ENCODE data around the gene PDPN.

Gene PDPN

DNA sequence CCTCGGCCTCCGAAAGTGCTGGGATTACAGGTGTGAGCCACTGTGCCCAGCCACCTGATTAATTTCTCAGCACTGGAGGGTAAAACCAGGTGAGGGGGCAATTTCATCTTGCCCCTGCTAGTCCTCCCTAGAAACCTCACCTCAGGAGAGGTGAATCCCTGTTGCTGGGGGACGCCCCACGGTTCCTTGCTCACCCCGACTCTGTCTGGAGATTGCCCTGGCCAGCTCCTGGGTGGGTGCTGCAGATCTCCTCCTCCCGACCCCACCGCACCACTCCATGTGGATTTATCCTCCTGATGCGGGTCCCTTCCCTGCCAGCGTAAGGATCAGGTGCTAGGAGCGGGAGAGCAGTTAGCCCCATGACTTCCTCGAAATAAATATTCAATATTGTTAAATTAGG lies 34.9 kb downstream of the PDPN start:
- Histone ChIP-seq H3K36me3 (ENCODE audit: control insufficient read depth in 2 of 2, insufficient read depth in 1 of 2, low read length in 2 of 2) (peaks cover 10 to 42% of the 10 kb centered on the region in 2 experiments; a peak in 2 of 3 replicates), H3K4me3 (ENCODE audit: low read depth, low read length) (no peak overlapping the region), H3K27ac (ENCODE audit: extremely low read depth, low read depth, low read length) (no peak overlapping the region), H3K9me3 (ENCODE audit: control insufficient read depth, insufficient read depth, low read depth, low read length) (no peaks in the 10 kb centered on the region), H3K4me1 (ENCODE audit: control insufficient read depth, insufficient read depth, low read length) (no peaks in the 10 kb centered on the region)
- TF ChIP-seq, protein P1, sequence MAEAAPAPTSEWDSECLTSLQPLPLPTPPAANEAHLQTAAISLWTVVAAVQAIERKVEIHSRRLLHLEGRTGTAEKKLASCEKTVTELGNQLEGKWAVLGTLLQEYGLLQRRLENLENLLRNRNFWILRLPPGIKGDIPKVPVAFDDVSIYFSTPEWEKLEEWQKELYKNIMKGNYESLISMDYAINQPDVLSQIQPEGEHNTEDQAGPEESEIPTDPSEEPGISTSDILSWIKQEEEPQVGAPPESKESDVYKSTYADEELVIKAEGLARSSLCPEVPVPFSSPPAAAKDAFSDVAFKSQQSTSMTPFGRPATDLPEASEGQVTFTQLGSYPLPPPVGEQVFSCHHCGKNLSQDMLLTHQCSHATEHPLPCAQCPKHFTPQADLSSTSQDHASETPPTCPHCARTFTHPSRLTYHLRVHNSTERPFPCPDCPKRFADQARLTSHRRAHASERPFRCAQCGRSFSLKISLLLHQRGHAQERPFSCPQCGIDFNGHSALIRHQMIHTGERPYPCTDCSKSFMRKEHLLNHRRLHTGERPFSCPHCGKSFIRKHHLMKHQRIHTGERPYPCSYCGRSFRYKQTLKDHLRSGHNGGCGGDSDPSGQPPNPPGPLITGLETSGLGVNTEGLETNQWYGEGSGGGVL (tag by site-specific recombination; IDR thresholded peaks at IDR 0.05) = no peak
- TF ChIP-seq, protein P2, sequence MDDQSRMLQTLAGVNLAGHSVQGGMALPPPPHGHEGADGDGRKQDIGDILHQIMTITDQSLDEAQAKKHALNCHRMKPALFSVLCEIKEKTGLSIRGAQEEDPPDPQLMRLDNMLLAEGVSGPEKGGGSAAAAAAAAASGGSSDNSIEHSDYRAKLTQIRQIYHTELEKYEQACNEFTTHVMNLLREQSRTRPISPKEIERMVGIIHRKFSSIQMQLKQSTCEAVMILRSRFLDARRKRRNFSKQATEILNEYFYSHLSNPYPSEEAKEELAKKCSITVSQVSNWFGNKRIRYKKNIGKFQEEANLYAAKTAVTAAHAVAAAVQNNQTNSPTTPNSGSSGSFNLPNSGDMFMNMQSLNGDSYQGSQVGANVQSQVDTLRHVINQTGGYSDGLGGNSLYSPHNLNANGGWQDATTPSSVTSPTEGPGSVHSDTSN (CRISPR knock-in tag; IDR thresholded peaks at IDR 0.05) = no peak
- TF ChIP-seq KLF7 (tag by site-specific recombination; IDR thresholded peaks at IDR 0.05; ENCODE audit: borderline replicate concordance) (no peak), ZNF677 (tag by site-specific recombination; IDR thresholded peaks at IDR 0.05) (no peak), SALL2 (tag by site-specific recombination; IDR thresholded peaks at IDR 0.05; ENCODE audit: borderline replicate concordance) (no peak), SP3 (tag by site-specific recombination; IDR thresholded peaks at IDR 0.05) (no peak), ZNF670 (tag by site-specific recombination; IDR thresholded peaks at IDR 0.05; ENCODE audit: low read depth) (no peak), OSR2 (tag by site-specific recombination; IDR thresholded peaks at IDR 0.05) (no peak), ZNF138 (tag by site-specific recombination; IDR thresholded peaks at IDR 0.05; ENCODE audit: borderline replicate concordance) (no peak)
- CTCF ChIA-PET = interaction anchor here (0.8 kb wide), 1 partner anchor 348 kb away, joined by 3 read pairs; no protein-coding TSS in a partner anchor
- POLR2A ChIA-PET = no interaction called here

DNA sequence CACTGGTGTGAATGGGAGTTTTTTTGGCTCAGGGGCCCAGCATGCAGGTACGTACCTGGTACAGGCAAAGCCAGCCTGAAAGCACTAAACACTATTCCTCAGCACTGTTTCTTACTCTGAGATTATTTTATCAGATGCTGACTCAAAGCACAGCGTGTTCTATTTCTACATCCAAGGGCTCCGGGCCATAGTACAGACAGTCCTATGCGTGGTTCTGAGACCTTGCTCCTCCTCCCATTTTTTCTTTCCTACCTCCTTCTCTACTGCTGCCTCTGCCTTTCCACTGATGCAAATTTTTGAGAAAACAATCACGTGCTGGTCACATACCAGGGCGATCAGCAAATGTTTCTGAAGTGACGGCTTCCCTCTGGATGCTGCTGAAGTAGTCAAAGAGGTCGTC lies 36.3 kb downstream of the PDPN start:
- CTCF ChIA-PET = interaction anchor here (0.6 kb wide), 1 partner anchor 209 kb away, joined by 3 read pairs; no protein-coding TSS in a partner anchor
- Histone ChIP-seq H3K4me3 (ENCODE audit: low read depth, low read length) (no peak overlapping the region), H3K36me3 (ENCODE audit: control insufficient read depth in 2 of 2, insufficient read depth in 1 of 2, low read length in 2 of 2) (peaks cover 4 to 30% of the 10 kb centered on the region in 2 experiments; a peak in 2 of 3 replicates), H3K27ac (ENCODE audit: extremely low read depth, low read depth, low read length) (no peak overlapping the region), H3K9me3 (ENCODE audit: control insufficient read depth, insufficient read depth, low read depth, low read length) (no peaks in the 10 kb centered on the region), H3K4me1 (ENCODE audit: control insufficient read depth, insufficient read depth, low read length) (no peaks in the 10 kb centered on the region)
- POLR2A ChIA-PET = interaction anchor here (1.4 kb wide), 1 partner anchor 129 kb away, joined by 3 read pairs; no protein-coding TSS in a partner anchor
- TF ChIP-seq HOXD13 (CRISPR knock-in tag; IDR thresholded peaks at IDR 0.05; ENCODE audit: borderline replicate concordance) = no peak
- TF ChIP-seq ZNF292 (tag by site-specific recombination; IDR thresholded peaks at IDR 0.05; ENCODE audit: borderline replicate concordance, low read depth) = no peak
- TF ChIP-seq, protein P3, sequence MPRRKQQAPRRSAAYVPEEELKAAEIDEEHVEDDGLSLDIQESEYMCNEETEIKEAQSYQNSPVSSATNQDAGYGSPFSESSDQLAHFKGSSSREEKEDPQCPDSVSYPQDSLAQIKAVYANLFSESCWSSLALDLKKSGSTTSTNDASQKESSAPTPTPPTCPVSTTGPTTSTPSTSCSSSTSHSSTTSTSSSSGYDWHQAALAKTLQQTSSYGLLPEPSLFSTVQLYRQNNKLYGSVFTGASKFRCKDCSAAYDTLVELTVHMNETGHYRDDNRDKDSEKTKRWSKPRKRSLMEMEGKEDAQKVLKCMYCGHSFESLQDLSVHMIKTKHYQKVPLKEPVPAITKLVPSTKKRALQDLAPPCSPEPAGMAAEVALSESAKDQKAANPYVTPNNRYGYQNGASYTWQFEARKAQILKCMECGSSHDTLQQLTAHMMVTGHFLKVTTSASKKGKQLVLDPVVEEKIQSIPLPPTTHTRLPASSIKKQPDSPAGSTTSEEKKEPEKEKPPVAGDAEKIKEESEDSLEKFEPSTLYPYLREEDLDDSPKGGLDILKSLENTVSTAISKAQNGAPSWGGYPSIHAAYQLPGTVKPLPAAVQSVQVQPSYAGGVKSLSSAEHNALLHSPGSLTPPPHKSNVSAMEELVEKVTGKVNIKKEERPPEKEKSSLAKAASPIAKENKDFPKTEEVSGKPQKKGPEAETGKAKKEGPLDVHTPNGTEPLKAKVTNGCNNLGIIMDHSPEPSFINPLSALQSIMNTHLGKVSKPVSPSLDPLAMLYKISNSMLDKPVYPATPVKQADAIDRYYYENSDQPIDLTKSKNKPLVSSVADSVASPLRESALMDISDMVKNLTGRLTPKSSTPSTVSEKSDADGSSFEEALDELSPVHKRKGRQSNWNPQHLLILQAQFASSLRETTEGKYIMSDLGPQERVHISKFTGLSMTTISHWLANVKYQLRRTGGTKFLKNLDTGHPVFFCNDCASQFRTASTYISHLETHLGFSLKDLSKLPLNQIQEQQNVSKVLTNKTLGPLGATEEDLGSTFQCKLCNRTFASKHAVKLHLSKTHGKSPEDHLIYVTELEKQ (tag by site-specific recombination; IDR thresholded peaks at IDR 0.05; ENCODE audit: borderline replicate concordance) = no peak
- TF ChIP-seq ZNF768 (tag by site-specific recombination; IDR thresholded peaks at IDR 0.05) = no peak
- TF ChIP-seq, protein P4, sequence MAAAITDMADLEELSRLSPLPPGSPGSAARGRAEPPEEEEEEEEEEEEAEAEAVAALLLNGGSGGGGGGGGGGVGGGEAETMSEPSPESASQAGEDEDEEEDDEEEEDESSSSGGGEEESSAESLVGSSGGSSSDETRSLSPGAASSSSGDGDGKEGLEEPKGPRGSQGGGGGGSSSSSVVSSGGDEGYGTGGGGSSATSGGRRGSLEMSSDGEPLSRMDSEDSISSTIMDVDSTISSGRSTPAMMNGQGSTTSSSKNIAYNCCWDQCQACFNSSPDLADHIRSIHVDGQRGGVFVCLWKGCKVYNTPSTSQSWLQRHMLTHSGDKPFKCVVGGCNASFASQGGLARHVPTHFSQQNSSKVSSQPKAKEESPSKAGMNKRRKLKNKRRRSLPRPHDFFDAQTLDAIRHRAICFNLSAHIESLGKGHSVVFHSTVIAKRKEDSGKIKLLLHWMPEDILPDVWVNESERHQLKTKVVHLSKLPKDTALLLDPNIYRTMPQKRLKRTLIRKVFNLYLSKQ (tag by site-specific recombination; IDR thresholded peaks at IDR 0.05; ENCODE audit: borderline replicate concordance) = no peak
- no peak for TF ChIP-seq TRIM28 (IDR thresholded peaks at IDR 0.05; ENCODE audit: borderline replicate concordance, low read length)
- TF ChIP-seq ZNF423 (tag by site-specific recombination; IDR thresholded peaks at IDR 0.05) = no peak
- TF ChIP-seq, protein P5, sequence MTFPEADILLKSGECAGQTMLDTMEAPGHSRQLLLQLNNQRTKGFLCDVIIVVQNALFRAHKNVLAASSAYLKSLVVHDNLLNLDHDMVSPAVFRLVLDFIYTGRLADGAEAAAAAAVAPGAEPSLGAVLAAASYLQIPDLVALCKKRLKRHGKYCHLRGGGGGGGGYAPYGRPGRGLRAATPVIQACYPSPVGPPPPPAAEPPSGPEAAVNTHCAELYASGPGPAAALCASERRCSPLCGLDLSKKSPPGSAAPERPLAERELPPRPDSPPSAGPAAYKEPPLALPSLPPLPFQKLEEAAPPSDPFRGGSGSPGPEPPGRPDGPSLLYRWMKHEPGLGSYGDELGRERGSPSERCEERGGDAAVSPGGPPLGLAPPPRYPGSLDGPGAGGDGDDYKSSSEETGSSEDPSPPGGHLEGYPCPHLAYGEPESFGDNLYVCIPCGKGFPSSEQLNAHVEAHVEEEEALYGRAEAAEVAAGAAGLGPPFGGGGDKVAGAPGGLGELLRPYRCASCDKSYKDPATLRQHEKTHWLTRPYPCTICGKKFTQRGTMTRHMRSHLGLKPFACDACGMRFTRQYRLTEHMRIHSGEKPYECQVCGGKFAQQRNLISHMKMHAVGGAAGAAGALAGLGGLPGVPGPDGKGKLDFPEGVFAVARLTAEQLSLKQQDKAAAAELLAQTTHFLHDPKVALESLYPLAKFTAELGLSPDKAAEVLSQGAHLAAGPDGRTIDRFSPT (tag by site-specific recombination; IDR thresholded peaks at IDR 0.05) = no peak
- TF ChIP-seq ZNF548 (tag by site-specific recombination; IDR thresholded peaks at IDR 0.05) = no peak
- no peak for TF ChIP-seq ZNF600 (tag by site-specific recombination; IDR thresholded peaks at IDR 0.05)
- no peak for TF ChIP-seq ZNF202 (tag by site-specific recombination; IDR thresholded peaks at IDR 0.05; ENCODE audit: borderline replicate concordance)
- no peak for TF ChIP-seq ZNF610 (tag by site-specific recombination; IDR thresholded peaks at IDR 0.05; ENCODE audit: borderline replicate concordance)
- TF ChIP-seq ZNF596 (tag by site-specific recombination; IDR thresholded peaks at IDR 0.05) = no peak
- TF ChIP-seq ZFHX2 (tag by site-specific recombination; conservative IDR thresholded peaks at IDR 0.05) = no peak
- no peak for TF ChIP-seq KLF8 (tag by site-specific recombination; IDR thresholded peaks at IDR 0.05)
- no peak for TF ChIP-seq ZNF830 (tag by site-specific recombination; IDR thresholded peaks at IDR 0.05; ENCODE audit: low read depth)
- TF ChIP-seq SCRT2 (tag by site-specific recombination; IDR thresholded peaks at IDR 0.05) = no peak

Data from HEK293 (cell line).